GM19324 (cell line): ENCODE data around the gene P2RX5.
A peak's percentile ranks its signal among the peaks of the same experiment; 100 is the strongest.

Source experiments
- ATAC-seq: cut with Tn5 transposase; IDR thresholded peaks from one replicate; pipeline ENCODE4 v1.9.1; 2021; ENCODE audit warnings: mild to moderate bottlenecking, moderate library complexity; ENCODE audit not compliant: unreplicated experiment, low FRiP score

The P2RX5 gene

DNA sequence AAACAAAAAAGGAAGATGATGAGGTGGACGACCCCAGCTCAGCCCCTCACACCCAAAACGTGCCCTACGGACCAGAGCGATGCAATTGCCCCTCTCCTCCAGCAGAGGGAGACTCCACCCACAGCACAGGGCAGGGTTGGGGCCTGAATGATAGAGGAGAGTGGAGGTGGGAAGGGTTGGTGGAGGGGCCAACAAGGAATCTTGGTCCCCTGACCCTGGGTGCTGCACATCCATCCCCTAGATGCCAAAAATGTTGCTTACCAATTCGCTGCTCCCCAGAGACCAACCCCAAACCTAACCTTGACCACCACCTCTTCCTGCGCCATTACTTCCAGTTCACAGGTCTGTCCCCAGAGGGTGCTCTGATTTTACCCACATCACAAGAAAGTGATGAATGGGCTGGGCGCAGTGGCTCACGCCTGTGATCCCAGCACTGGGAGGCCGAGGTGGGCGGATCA, 12.9 kb downstream of the P2RX5 start:
- peak; percentile 66 for ATAC-seq

DNA sequence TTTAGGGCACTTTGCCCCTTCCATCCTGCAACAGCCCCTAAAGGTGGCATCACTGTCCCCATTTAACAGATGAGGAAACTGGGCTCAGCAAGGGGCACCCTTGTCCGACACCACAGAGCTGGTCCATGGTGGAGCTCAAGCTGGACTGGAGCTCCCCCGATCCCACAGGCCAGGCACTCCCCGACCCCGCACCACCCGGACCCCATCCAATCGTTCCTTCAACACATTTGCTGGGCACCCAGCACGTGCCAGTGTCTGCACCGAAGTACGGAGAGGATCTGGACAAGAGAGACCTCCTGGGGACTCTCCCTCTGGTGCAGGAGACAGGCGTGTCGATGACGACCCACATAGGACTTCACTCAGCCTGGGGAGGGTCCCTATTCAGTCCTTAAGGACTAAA, 13.9 kb downstream of the P2RX5 start:
- no peak for ATAC-seq

DNA sequence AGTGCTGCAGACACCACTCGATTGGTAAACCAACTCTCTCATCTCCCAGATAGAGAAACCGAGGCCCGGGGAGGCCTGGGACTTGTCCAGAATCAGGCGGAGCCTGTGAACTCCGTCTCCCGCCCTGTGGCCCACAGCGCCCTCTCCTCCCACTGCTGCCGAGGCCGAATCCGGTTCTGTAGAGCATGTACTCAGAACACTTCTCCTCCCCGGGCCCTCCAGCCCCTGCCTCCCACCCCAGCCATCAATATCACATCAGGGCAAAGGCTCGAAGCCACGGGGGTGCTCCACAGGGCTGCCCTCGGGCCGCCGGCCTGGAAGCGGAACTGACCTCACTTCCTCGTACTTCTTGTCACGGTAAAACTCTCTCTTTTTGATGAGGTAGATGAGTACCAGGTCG, 14.4 kb downstream of the P2RX5 start:
- no peak for ATAC-seq

DNA sequence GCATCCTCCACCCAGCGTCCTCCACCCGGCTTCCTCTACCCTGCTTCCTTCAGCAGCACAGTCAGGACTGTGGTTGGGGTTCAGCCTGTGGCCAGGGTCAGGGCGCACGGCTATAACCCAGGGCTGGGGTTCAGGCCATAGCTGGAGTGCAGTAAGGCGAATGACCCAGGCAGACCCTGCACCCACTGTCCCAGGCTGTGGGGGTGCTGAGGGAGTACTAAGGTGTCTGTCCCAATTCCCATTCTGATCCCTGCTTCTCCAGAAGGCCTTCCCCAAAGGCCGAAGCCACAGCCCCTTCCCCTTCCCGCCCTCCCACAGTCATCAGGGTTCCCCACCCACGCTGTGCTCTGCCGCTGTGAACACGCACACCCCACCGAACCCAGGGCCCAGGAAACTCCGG, 14.9 kb downstream of the P2RX5 start:
- ATAC-seq, result no peak

DNA sequence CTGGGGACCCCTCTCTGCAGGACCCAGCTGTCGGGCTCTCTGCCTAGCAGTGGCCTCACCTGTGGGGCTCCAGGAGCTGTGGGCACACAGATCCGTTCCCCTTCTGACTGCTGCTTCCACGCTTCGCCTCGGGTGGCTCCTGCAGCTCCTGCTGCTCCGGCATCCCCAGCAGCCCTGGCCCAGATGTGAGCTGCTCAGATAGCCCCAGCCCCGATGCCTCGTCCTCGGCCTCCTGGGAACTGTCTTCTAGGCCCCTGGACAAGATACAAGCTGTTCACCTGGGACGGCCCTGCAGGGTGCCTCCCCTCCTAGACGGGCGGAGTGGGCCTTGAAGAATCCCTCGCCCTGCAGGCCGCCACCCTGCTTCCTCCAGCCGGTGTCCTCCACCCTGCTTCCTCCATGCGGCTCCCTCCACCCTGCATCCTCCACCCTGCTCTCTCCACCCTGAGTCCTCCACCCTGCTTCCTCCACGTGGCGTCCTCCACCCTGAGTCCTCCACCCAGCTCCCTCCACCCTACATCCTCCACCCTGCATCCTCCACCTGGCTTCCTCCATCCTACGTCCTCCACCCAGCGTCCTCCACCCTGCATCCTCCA, 16.3 kb downstream of the P2RX5 start:
- no peak for ATAC-seq

DNA sequence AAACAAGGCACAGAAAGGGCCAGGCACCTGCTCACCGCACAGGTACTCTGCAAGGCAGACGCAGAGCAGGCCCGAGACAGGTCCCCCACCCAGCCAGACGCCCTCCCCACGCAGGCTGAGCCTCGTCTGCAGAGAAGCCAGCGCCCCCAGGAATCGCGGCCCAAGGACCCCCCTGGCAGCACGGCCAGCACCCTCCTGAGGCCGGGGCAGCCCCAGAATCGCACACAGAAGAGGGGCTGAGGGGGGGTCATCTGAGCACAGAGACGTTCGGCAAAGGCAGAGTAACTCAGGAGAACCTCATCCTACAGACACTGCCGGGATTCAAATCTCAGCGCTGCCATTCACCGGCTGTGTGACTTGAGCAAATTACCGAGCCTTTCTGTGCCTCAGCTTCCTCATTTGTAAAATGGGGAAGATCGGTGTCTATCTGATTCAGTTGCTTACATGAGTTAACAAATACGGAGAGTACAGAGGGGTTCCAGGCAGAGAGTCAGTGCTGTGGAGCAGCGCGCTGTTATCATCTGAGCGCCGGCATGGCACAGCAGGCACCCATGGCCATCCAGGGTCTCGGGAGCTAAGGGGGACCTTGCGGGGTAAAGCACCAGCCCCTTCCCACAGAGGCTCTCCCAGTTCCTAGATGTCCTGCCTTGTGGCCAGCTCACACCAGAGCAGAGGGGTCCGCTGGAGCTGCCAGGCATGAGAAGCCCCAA, 17.0 kb downstream of the P2RX5 start:
- ATAC-seq, result no peak

DNA sequence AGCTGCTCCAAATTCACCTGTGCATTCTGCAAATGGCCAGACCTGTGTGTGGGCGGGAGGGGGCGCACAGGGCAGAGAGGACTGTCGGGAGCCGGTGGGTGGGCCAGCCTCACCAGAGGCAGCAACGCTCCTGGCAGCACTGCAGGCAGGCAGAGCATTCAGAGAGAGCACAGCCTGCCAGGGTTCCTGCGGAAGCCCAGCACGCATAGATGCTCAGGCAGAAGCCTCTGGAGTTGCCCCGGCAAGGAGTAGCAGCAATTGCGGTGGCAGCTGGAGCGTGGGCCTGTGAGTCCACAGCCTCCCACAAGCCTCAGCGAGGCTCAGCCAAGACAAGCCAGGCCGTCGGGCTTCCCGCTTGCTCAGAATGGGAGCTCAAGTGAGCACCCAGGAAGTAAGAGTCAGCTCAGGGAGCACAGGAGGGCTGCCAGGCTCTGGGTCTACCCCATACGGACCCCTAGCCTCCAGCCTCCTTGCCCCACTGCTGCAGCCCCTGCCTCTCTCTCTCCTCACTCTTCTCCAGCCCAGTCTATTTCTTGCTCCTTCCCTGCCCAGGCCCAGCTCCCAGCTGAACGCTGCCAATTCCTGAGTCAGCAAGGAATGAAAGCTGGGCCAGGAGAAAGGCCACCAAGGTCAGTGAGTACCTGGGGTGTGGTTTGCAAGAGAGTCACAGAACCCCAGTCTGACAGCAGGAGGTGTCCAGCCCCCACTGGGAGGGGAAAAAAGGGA, 17.7 kb downstream of the P2RX5 start:
- ATAC-seq, result no peak

DNA sequence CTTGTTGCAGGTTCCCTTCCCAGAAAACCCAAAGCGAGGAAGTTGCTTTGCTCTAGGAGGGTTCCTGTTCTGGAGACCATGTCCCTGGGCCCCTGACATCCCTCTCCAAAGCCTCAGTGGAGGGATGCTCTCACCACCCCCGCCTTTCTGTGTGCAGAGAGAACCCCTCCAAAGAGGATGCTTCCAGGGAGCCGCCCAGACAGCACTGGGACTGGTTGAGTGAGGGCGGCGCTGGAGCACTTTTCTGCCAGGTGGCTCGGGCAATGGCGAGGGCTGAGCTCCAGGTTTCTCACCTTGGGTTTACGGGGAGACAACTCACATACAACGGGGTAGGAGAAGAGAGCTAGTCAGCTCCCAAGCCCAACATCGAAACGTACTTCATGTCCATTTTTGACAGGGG, 20.1 kb downstream of the P2RX5 start:
- no peak for ATAC-seq

DNA sequence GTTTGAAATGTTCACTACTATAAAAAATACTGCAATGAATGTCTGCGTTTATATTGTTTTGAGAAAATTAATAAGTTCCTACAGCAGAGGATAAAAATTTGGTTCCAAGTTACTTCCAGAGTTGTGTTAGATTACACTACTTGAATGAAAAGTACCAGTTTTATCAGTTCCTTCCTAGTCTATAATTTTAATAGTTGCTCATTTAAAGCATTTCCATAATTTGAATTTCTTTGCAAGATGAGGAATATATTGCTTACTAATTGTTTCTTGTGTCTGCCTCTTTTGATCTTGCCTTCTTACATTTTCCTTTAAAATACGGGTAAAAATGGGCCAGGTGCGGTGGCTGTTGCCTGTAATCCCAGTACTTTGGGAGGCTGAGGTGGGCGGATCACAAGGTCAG, 23.4 kb downstream of the P2RX5 start:
- ATAC-seq, result no peak

DNA sequence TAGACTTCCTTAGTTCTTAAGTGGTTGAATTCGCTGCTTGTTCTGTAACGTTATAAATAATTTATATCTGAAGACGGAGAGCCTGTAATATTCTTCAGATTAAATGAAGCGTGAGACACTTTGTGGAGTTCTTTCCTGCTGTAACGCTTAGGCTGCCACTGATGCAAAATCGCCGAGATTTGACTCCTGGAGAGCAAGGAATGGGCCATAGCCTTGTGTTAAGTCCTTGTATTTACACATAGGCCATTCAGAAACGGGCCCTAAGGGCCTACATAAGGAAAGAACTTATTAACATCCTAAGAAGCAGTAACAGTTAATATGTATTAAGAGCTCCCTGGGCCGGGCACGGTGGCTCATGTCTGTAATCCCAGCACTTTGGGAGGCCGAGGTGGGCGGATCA, 26.4 kb downstream of the P2RX5 start:
- no peak for ATAC-seq

DNA sequence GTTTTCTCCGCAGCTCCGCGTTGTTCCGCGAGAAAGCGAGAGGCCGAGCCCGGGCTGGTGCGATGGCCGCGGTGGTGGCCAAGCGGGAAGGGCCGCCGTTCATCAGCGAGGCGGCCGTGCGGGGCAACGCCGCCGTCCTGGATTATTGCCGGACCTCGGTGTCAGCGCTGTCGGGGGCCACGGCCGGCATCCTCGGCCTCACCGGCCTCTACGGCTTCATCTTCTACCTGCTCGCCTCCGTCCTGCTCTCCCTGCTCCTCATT, 26.9 kb downstream of the P2RX5 start:
- ATAC-seq, result no peak

DNA sequence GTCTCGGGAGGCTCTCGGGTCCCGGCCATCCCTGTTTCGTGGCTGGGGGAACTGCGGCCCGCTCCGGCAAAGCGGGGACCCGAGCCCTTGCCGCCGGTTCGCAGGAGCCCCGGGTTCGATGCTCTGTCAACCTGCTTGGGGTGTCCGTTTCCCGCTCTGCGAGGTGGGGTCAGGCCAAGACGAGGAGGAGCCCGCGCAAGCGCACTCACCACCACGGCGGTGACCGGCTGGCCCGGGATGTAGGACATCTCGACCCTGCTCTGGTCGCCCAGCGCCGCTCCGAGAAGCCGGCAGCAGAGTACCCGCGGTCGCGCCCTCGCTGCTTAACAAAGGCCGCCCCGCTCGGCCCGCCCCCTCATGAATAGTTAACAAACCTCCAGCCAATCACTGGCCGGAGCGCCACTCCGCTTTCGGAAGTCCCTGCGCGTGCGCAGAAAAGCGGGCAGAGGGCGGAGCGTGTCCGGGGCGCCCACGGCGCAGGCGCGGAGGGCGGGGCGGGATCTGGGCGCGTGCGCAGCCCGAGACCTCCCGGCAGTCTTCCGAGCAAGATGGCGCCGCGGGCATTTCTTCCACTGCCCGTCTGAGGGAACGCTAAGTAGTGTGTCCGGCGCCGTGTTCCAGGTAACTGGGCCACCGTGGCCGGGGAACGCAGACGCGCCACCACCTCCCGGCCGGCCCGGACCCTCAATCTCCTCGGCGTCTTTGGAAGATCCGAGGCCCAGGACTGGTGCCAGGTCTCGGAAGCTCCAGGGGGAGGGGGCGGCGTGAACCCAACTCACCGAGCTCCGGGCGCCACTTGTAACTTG, 27.5 kb downstream of the P2RX5 start, which contains the start of the genes EMC6 and TAX1BP3:
EMC6 (plus strand) TSS at position 534 of the 806 bp plus-strand sequence. CDS start 335 bp downstream, outside the sequence.
TAX1BP3 (minus strand) TSS at position 300 of the 806 bp plus-strand sequence; CDS start at position 248, 52 bp downstream.
- ATAC-seq, result peak; percentile 90

DNA sequence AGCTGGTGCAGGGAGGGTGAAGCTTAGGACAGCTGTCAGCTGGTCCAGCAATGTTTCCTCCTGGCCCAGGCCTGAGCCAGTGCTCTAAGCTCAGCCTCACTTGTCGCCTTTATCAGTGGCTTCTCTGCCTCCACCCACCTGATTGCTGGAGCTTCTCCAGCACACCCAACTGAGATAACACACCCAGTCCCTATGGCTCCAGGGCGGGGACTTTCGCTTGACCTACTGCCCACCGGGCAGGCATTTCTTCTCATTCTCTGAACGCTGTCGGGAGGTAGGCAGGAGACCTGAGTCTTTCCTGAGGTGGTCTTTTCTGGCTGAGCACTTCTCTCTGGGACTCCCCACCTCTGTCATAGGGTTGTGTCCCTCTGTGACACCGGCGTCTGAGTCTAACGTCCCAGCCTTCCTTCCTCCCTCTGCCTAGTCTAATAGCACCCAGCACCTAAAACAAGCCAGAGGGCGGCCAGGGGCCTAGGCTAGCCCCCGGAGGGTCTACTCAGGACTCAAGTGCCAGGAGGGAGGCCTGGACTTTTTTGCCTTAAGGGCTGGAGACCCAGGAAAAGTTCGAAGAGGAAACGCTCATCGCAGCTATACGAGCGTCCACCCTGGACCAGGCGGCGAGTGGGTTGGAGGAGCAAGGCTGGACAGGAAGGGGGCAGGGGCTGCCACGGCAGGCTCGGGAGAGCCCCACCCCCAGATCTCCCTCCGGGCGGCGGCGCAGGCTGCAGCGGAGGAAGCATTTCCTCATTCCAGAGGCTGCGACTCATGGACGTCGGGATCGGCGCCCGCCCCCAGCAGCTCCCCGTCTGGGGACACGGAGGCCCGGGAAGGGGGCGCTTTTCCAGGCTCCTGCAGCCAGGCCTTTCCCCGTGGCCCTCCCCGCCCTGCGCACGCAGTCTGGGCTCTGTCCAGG, 28.3 kb downstream of the P2RX5 start:
- ATAC-seq, result peak; percentile 9

DNA sequence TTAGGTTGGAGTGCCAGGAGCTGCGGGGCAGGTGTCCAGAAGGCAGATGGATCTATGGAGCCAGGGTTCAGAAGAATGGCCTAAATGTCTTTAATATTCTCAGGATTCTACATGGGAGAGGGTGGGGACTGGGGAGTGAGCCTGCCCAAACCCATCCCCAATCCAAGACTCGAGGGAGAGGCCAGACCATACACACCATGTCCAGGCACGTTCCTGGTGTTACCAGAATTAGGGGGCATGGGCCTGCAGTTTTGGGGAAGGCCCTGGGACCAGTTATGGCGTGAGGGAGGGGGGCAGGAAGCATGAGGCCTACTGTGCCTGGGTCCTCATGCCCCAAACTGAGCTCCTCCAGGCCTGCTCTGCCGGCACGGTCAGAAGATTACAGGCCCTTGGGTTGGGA, 29.4 kb downstream of the P2RX5 start:
- no peak for ATAC-seq

DNA sequence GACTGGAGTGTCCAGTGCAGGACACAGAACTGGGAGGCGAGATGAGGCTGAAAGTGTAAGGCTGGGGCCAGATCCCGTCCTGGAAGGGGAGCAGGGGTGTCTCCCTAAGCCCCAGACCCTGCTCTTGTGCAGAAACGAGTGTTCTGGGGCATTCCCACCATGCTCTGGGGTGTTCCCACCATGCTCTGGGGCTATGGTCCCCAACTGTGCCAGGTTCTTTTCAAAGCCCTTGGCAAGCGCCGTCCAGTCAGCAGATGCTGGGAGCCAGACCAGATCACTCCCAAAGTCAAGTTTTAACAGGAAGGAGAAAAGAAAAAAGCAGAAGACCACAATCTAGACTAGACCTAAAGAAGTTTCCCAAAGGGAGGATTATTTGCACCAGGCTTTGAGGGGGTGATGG, 30.1 kb downstream of the P2RX5 start:
- ATAC-seq, result no peak

DNA sequence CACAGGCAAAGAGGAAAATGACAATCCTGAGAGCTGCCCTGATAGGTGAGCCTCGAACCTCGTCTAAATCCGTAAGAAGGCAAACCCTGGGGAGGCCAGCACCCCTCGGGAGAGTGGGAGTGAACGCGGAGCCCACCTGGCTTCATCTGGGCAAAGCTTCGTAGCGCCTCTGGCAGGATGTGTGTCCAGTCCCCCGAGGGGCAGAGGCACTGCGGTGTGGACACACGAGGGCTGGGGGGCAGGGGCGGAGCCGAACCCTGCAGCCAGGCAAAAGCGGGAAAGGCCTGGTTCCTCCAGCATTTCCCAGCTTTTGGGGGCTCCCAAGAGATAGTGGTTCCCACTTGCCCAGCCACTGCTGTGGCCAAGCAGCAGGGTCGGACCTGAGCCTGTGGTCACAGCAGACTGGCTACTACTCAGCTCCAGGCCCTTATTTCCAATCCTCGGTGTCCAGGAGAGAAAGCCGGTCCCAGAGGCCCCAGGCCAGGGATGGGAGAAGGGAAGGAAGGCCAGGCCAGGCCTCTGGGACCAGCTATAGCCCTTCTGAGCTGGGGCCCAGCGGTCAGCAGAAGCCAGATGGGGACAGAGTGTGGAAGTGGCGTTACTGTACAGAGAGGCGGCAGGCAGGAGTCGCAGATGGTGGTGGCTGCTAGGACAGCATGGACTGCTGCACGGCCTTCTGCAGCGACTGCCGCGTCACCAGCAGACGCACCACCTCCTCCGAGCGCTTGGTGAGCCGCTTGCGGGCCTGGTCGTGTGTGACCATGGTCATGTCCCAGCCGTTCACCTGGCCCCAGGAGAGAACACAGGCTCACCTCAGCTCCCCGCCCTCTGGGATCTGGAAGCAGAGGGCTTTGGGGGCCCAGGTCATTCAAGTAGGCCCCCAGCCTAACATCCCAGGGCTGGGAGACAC, 32.6 kb downstream of the P2RX5 start:
- ATAC-seq, result no peak

DNA sequence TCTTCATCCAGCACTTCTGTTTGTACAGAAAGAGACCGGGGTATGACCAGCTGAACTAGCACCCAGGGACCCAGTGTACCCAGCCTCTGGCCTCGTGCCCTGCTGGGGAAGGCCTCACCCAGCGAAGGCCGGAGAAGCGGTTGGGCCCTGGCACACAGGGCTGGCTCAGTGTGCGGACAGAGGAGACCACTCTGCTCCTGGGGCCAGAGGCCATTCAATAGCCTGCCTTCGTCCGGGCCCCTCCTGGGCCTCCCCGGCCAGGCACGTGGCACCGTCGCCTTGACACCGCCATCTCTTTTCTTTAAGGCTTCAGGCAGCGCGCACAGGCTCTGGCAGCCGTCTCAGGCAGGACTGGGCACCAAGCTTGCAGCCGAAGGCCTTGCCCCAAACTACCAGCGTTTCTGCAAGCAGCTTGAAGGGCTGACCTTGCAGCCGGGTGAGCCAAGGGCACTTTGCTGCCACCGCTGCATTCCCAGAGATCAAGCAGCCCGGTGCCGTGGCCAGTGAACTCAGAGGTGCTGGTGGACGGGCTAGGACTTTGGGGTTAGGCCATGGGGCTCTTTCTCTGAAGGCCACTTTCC, 35.6 kb downstream of the P2RX5 start:
- no peak for ATAC-seq

DNA sequence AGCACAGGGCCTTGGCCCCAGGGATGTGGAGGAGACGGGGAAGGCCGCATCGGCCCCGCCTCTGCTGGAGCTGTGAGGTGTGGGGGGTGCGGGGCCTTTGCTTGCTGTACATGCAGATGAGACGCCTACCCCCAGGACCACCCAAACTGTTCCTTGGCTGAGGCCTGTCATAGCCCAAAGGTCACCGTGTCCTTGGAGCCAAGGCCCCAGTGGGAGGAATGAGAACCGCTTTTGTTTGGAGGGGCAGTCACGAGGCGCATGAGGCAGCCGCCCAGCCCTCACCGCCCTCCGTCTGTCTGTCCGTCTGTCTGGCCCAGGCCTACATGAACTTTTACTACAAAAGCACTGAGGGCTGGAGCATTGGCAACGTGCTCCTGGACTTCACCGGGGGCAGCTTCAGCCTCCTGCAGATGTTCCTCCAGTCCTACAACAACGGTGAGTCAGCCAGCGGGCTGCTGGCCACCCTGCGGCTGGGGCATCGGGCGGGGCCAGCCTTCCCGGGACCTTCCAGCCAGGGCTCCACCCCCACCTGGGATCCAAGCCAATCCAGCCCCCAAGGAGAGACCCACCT, 36.3 kb downstream of the P2RX5 start:
- ATAC-seq, result no peak
